HG02571 (cell line): ENCODE measurements around the gene FBXW5.

Experiments
- ATAC-seq: cut with Tn5 transposase; IDR thresholded peaks from one replicate; pipeline ENCODE4 v1.9.1; 2021; ENCODE audit warnings: mild to moderate bottlenecking, moderate library complexity; ENCODE audit not compliant: unreplicated experiment

The FBXW5 gene, protein sequence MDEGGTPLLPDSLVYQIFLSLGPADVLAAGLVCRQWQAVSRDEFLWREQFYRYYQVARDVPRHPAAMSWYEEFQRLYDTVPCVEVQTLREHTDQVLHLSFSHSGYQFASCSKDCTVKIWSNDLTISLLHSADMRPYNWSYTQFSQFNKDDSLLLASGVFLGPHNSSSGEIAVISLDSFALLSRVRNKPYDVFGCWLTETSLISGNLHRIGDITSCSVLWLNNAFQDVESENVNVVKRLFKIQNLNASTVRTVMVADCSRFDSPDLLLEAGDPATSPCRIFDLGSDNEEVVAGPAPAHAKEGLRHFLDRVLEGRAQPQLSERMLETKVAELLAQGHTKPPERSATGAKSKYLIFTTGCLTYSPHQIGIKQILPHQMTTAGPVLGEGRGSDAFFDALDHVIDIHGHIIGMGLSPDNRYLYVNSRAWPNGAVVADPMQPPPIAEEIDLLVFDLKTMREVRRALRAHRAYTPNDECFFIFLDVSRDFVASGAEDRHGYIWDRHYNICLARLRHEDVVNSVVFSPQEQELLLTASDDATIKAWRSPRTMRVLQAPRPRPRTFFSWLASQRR

DNA sequence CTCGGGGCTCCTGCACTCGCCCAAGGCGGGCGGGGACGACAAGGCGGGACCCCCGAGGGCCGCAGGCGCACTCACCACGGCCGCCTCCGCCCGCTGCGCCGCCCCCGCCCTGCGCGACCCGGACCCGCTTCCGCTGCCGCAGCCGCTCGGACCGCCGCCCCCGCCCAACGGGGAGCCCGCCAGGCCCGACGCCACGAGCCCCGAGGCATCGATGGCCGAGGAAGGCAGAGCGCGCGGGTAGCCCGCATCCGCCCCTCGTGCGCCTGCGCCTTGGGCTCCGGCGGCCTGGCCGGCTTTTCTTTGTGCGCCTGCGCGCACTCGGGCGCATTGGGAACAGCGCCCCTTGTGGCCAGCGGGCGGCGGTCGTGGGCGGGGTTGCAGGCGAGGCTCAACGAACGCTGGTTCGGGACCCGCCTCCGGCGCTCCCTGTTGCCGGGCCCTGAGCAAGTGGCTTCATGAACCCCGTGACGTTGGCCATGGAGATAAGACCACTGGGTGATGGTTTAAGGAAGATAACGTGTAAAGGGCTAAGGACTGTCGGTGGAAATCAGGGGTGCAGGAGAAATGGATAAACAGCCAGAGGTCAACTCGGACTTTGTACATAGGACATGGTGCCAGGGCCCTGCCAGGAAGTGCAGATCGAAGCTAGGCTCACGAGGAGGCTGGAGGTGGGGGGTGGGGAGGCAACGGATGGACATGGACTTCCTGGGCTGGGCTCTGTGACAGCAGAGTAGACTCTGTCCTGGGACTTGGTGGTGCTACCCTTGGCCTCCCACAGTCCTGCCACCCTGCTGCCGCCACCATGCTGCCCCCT is at the start of gene FBXW5, which contains the start of gene C8G:
TSS of gene FBXW5 (minus strand) at position 220 of the 814 bp plus-strand sequence. CDS start 655 bp downstream, outside the sequence.
TSS of gene C8G (plus strand) at position 725 of the 814 bp plus-strand sequence. CDS start at position 803, 78 bp downstream.
- peak; percentile 69 for ATAC-seq

DNA sequence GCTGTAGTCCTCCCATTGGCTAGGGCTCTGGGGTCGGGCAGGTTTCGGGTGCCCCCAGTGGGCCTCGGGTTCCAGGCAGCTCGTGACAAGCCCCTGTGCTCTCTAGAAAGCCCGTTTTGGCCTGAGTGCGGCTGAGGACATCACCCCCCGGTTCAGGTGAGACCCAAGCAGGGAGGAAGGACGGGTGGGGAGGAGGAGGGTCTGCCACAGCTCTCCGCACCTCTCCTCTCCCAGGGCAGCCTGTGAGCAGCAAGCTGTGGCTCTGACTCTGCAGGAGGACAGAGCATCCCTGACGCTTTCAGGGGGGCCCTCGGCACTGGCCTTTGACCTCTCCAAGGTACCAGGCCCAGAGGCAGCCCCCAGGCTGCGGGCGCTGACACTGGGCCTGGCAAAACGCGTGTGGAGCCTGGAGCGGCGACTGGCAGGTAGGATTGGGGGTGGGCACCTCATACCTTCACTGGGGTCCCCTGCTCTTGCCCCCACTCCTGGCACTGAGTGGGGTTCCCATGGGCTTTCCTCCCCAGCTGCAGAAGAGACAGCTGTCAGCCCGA is 48.4 kb upstream of the FBXW5 start:
- ATAC-seq, result no peak

DNA sequence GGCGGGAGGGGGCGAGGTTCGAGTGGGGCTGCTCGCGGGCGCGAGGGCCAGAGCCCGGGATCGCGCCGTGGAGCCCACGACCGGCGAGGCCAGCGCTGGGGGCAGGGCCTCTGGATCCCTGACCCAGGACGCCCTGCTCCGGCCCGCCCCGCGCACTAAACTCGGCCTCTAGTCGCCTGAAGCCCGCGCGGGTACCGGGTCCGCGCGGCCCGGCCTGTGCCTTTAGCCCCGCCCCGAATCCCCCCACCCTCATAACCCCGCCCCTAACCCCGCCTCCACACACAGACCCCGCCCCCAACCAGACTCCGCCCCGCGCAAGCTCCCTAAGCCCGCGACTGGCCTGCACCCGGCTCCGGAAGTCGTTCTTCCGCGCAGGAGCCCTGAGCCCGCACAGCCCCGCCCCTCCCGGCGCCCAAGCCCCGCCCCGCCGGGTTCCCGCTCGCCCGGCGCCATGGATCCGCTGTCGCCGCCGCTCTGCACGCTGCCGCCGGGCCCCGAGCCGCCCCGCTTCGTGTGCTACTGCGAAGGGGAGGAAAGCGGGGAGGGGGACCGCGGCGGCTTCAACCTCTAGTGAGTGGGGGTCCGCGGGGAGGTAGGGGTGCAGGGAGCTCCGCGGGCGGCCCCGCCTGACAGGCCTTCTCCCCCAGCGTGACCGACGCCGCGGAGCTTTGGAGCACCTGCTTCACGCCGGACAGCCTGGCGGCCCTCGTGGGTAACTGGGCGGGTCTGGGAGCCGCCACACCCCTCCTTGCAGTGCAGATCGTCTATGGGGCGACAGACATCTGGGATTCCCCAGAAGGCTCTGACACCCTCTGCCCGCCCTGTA is 47.7 kb upstream of the FBXW5 start, which contains the start of gene PAXX:
TSS of gene PAXX (plus strand) at position 430 of the 826 bp plus-strand sequence. CDS start at position 452, 22 bp downstream.
- ATAC-seq, result peak; percentile 65

DNA sequence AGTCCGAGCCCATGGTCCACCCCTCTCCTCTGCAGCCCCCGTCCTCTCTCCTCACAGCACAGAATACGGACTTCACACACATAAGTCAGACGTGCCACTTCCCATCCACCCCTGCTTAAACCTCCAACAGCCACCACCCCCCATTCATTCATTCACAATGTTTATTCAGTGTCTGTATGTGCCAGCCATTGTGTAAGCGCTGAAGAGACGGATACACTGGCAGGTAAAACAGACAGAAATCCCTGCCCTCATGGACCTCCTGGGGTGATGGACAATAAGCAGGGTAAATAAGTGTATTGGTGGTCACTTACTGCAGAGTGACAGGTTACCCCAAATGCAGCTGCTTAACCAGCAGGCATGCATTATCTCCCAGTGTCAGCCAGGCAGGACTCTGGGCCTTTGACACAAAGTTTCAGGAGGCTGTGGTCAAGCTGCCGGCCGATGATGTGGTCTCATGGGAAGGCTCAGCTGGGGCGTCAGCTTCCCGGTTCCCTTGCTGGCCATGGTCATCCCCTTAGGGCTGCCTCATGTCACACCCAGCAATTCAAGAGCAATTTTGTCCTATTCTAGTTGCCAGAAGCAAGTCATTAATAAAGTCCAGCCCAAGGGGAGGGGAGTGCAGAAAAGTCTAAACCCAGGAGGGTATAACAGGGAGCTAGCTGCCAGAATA is 45.8 kb upstream of the FBXW5 start:
- no peak for ATAC-seq

DNA sequence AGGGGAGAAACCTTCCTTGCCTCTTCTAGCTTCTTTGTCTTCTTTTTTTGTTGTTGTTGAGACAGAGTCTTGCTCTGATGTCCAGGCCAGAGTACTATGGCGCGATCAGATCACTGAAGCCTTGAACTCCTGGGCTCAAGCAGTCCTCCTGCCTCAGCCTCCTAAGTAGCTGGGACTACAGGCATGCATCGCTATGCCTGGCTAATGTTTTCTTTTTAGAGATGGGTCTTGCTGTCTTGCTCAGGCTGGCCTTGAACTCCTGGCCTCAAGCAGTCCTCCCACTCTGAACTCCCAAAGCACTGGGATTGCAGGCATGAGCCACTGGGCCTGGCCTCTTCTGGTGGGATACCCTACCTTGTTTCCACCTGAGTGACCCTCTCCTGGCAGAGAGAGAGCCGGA is 44.3 kb upstream of the FBXW5 start:
- no peak for ATAC-seq

DNA sequence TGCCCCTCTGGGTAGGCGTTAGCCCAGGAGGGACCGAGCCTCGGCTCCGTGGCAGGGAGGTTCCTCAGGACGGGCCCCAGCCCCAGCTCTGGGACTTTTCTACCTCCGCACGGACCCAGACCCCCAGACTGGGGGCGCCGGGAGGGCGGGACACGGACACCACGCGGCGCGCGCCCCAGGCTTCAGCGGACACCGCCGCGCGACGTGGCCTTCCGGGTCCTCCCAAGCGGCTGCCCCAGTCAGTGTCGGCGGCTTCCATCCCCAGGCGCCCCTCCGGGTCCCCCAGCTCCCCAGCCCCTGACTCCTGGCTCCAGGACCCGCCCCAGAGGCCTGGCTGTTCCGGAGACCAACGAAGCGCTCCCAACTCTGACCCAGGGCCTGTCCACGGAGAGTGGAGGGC is 41.3 kb upstream of the FBXW5 start:
- no peak for ATAC-seq

DNA sequence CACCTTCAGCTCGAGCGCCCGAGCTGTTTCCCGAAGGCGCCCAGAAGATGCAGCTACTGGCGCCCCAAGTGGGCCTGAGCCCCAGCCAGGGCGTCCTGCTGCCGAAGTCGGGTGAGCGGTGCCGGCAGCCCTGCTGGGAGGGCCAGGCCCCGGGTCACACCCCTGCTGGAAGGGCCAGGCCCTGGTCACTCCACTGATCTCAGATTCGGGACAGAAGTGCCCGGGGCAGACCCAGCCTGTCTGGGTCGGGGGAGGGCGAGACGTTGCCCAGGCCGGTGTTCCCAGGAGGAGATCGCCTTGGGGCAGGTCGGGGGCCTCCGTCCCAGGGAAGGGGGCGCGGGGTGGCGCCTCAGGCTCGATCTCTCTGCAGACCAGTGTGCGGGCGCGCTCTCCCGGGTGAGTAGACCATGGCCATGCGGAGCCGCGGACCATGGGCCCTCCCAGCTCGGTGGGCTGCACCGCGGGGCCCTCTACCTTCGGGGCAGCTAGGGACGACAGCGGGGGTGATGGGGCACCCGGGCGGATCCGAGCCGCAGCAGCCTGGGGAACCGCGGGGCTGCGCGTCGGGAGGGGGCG is 40.6 kb upstream of the FBXW5 start:
- ATAC-seq, result no peak

DNA sequence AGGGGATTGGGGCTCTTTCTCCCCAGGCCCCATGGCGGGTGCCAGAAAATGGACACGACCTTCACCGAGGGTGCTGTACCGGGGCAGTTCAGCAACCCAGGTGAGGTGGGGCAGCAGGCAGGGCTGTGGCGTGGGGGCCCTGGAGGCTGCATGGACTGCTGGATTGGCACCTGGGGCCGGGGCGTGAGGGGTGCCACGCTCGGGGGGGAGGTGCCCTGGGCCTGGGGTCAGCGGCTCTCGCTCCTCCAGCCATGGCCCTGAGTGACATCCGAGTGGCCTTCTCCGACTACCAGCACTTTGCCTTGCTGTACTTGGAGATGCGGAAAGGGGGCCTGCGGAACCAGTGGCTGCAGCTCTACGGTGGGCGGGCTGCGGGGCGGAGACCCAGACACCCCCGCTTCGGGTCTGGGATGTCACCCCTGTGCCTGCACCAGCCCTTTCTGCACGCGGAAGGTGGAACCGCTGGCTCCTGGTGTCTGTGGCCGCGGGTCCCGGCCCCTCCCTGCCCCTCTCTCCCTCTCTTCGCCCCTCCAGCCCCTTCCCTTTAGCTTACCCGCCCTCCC is 40.0 kb upstream of the FBXW5 start:
- ATAC-seq, result no peak

DNA sequence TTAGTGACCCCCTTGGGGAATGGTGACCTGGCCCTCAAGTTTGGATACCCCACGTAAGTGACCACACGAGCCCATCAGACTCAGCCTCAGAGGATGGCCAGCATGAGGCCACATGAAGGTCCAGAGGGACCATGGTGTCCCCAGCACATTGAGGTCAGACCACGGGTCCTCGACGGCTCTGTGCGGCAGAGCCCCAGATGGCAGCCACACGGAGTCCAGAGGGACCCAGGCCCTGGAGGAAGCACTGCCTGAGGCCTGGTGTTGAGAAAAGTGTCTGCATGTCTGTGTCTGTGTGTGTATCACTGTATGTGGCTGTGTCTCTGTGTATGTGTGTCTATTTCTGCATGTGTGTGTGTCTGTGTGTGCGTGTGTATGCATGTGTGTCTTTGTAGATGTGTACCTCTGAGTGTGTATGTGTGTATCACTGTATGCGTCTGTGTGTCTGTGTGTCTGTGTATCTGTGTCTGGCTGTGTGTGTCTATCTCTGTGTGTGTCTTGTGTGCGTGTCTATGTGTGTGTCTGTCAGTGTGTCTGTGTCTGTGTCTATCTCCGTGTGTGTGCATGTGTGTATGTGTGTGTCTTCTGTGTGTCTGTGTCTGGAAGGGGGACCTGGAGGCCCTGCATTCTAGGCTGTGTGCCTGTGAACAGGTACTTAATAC is 39.2 kb upstream of the FBXW5 start:
- no peak for ATAC-seq

DNA sequence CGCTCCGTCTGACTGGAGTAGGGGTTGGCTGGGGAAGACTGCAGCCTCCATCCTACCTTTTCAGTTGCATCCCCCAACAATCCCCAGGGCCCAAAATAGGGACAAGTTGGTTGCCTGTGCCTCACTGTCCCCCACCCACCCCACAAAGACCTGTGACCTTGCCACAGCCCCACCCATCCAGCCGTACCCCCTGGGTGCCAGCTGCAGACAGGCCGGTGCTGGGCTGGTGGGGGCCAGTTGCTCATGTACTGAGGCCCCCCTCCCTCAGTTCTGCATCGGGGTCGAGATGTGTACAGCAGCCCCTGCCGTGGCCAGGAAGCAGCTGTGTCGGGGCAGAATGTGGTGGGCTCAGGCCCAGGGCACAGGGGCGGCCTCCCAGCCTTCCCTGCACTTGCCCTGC is 38.6 kb upstream of the FBXW5 start:
- no peak for ATAC-seq

DNA sequence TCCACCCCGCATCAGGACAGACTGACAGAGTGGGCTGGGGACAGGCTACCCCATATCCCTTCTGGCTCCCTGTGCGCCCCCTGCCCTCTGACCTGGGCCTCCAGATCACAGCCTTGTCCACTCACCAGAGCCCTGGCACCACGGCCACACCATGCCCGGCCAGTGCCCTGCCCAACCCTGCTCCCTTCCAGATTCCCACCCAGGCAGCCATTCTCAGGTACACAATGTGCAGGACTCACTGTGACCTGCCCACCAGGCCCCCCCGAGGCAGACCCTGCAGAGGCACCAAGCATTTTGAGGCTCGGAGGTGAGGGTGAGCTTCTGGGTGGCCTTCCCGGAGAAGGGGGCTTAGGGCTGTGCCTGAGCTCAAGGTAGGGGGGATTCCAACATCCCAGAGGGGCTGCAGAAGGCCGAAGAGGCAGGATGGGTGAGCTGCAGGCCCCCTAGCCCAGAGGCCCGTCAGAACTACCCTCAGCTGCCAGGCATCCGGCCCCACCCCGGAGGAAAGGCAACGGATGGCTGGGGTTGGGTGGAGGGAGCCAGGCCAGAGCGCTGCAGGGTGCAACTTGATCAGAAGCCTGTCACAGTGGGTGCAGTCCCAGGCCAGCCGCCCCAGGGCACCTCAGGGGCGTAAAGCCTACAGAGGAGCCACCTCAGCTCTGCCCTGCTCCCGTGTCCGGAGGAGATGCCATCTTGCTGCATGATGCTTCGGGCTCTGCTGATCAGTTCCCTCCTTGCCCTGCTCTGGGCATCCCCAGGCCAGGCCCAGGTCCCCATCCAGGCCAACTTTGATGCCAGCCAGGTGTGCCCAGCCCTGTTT is 37.9 kb upstream of the FBXW5 start, which contains the start of gene LCNL1:
TSS of gene LCNL1 (plus strand) at position 762 of the 820 bp plus-strand sequence. CDS start 594 bp downstream, outside the sequence.
- ATAC-seq, result no peak

DNA sequence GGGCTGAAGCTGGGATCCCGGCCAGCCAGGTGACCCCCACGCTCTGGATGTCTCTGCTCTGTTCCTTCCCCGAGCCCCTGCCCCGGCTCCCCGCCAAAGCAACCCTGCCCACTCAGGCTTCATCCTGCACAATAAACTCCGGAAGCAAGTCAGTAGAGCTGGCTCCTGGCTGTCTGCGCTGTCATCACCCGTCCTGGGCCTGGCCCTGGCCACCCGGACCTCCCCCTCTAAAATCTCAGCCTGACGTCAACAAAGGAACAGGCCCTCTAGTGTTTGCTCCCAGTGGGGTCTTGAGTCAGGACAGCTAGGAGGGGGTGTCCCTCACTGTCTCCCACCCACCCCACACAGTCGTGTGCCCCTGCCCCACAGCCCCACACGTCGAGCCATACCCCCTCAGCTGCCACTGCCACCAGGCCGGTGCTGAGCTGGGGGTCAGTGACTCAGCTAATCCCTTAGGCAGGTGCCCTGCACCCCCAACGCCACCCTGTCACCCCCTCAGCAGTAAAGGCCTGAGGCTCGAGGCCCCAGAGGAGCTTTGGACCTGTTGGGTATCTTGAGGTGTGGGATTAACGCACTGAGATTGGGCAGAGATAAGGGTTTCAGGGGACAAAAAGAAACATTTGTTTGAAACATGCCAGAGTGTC is 37.2 kb upstream of the FBXW5 start:
- ATAC-seq, result no peak

DNA sequence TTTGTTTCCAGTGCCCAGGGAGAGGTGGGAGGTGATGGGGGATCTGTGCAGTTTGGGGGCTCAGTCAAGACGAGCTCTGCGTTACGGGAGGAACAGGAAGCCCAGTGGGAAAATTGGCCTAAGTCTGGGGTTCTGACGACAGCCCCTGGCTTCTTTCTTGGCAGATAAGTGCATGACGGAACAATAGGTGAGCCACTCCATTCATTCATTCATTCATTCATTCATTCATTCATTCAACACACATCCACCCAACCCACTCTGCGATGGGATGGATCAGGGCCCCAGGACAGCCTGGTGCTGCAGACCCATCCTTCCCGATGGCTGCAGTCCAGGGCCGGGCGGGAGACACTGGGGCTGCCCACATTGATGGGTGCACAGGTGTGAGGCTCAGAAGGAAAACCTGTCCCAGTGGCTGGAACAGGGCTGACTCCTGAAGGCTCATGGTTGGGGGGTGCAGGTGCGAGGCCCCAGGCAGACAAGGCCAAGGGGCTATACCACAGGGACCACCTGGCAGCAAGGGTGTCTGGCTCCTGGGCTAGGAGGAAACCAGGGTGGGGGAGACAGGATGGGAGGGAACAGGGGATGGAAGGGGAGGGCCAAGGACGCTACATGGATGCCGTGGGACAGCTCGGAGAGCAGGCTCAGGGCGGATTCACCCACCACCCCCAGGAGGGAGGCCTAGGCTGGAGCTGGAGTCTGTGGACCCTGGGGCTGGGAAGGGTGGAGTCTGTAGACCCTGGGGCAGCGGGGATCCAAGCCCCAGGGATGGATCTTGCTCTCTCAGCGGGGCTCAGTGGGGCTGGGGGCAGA is 36.3 kb upstream of the FBXW5 start:
- no peak for ATAC-seq

DNA sequence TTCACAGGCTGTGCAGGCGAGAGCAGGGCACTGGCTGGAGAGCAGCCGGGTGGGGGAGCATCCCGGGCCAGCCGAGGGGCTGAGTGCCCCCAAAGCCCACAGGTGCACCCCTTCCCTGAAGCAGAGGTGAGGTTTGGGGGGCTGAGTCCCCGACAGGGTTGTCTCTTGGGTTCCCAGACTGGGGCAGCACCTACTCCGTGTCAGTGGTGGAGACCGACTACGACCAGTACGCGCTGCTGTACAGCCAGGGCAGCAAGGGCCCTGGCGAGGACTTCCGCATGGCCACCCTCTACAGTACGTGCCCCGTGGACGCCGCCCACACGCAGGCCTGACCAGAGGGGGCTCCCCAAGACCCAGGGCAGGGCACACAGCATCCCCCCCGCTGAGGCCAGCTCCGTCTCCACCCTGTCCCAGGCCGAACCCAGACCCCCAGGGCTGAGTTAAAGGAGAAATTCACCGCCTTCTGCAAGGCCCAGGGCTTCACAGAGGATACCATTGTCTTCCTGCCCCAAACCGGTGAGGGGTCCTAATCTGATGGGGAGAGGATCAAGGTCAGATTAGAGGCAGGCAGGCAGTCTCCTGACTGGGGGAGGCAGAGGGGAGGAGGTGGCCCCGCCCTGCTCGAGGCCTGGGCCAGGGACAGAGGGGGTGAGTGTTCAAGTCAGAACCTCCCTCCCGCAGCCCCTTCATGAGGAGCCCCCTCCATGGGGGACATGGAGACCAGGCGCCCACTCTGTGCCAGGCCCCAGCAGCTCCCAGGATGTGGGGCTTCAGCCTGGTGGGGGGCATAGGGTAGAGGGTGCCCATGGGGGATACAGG is 35.4 kb upstream of the FBXW5 start:
- no peak for ATAC-seq

DNA sequence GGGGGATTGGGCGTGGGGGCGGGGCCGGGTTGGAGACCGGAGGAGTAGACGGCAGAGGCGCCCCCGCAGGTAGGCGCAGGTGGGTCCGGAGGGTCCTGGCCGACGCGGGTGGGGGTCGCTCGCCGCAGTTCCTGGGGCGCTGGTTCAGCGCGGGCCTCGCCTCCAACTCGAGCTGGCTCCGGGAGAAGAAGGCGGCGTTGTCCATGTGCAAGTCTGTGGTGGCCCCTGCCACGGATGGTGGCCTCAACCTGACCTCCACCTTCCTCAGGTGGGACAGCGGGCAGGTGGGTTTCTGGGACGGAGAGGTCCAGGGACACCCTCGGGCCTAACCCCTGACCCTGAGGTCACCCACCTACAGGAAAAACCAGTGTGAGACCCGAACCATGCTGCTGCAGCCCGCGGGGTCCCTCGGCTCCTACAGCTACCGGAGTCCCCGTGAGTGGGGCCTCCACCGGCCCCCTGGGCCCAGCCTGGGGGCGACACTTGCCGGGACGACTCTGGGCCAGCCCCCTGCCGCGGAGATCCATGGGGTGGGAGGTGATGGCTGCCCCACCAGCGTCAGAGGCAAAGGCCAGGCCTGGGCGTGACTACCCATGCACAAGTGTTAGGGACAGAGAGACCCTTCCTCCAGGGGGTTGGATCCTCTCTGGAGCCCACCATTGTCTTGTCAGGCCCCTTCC is 34.5 kb upstream of the FBXW5 start:
- no peak for ATAC-seq
